Large intestine (tissue), 3 donors: ENCODE data around the gene KRTAP26-1. TPM values are rescaled to one million over a fixed set of nuclear protein-coding genes. Genes with fewer than 3 reads are reported as not detected.

ENCODE experiments used
- DNase-seq, 2 donors: peaks; one replicate each; pipeline versions ENCODE4 v3.0.0 to v3.0.0-alpha.2; 2013
- H3K27ac ChIP-seq: one replicate; pipeline ENCODE4 v1.5.1; 2013; ENCODE audit warnings: low read length
- H3K27me3 ChIP-seq: 2 replicates; pipeline ENCODE4 v1.6.1; 2013; ENCODE audit warnings: low read length; ENCODE audit not compliant: control insufficient read depth, insufficient read depth
- H3K36me3 ChIP-seq: 2 replicates; pipeline ENCODE4 v1.6.1; 2013; ENCODE audit warnings: low read length; ENCODE audit not compliant: control insufficient read depth, insufficient read depth
- H3K4me1 ChIP-seq: one replicate; pipeline ENCODE4 v1.6.1; 2013; ENCODE audit warnings: low read length; ENCODE audit not compliant: control insufficient read depth, insufficient read depth
- H3K4me3 ChIP-seq: one replicate; pipeline ENCODE4 v1.5.1; 2013; ENCODE audit warnings: low read length
- H3K9me3 ChIP-seq: one replicate; pipeline ENCODE4 v1.6.1; 2013; ENCODE audit warnings: mild to moderate bottlenecking, low read depth, low read length, moderate library complexity; ENCODE audit not compliant: control insufficient read depth
- WGBS: methylation state at CpG from one replicate; pipeline ENCODE4 v1.1.5; 2013; ENCODE audit warnings: low lambda C conversion rate; ENCODE audit not compliant: insufficient coverage; 5-methylcytosine and 5-hydroxymethylcytosine counted together
- polyA plus RNA-seq: library from polyadenylated mRNA; unstranded; fragments of 120-200 nt; gene quantifications from one replicate; pipeline ENCODE4 v1.2.1, GENCODE V29; 2013

KRTAP26-1 gene
- polyA plus RNA-seq, 1 donor = not detected

GRCh38 chr21:30337276-30337744, 17.2 kb upstream of the KRTAP26-1 start, which contains the start of gene KRTAP27-1:
Gene KRTAP27-1 (minus strand): TSS chr21:30337694. CDS start chr21:30337668, 26 bp downstream.
- DNase-seq = no peak
- no peaks in the 10 kb centered on the region for H3K27me3 ChIP-seq

DNA sequence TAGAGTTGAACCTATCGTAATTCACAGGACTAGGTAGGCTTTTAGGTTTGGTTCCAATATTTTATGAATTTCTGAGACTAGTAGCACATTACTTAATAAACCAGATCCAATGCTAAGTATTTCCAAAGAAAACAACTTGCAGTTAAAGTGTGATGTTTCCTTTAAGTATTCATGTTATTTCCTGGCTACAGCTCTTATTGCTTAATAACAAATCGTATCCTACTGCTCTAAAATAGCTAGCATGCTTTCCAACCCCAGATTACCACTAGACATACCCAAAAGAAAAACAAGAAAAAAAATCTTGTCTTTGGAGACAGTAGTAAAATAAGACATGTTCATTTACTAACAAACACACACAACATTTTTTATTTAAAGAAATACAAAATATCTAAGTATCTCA, 16.5 kb upstream of the KRTAP26-1 start:
- Histone ChIP-seq H3K4me1 (no peaks in the 10 kb centered on the region), H3K27me3 (no peaks in the 10 kb centered on the region), H3K27ac (no peak overlapping the region), H3K36me3 (no peaks in the 10 kb centered on the region), H3K9me3 (no peaks in the 10 kb centered on the region), H3K4me3 (no peak overlapping the region)
- no peak for DNase-seq
- WGBS = 86% methylated on average over 1 of the region's 2 CpGs

More at GRCh38 chr21:30337276-30337744, 17.2 kb upstream of the KRTAP26-1 start, which contains the start of gene KRTAP27-1:
- WGBS = 100% methylated on average over 1 of the region's 6 CpGs
- H3K4me1 ChIP-seq = no peaks in the 10 kb centered on the region
- no peaks in the 10 kb centered on the region for H3K36me3 ChIP-seq
- H3K9me3 ChIP-seq = no peaks in the 10 kb centered on the region
- H3K4me3 ChIP-seq = no peak within 1 kb of the TSS
- H3K27ac ChIP-seq = no peak within 1 kb of the TSS

DNA sequence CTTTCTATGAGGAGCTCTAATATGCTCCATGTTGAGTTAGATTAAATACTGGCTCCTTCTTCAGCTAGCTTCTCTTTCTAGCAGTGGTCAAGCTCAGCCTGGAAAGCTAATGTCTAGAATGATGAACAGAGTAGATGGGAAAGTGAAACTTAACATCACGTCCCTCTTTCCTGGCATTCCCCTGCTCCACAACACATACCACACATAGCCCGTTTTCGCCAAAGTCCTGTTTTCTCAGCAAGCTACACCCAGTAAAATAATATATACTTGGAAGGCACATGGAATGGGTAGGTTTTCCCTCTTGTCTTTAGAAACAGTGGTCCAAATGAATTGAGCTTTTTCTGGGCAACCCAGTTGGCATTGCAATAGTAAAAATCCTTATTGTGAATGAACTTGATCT, 13.6 kb upstream of the KRTAP26-1 start:
- Histone ChIP-seq H3K36me3 (no peaks in the 10 kb centered on the region), H3K9me3 (no peaks in the 10 kb centered on the region), H3K27me3 (no peaks in the 10 kb centered on the region), H3K27ac (no peak overlapping the region), H3K4me3 (no peak overlapping the region), H3K4me1 (no peaks in the 10 kb centered on the region)
- no peak for DNase-seq
- WGBS = no CpG with 5 or more reads among the region's 3 CpGs

DNA sequence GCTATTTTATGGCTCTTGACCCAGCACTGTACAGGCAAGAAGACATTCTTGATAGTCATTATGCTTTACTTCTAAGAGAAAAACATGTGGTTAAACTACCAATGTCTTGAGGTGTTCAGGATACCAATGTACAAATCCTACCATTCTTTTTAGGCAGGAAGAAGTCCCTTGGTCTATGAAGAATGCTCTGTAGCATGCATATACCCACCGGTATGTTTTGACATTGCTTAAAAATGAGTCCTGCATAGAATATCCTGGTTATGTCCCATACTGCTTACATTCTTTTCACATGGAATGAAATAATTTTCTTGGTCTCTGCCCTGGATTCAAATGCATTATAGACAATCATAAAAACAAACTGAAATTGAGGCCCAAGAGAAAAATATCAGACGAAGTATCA, 12.6 kb upstream of the KRTAP26-1 start:
- Histone ChIP-seq H3K27me3 (no peaks in the 10 kb centered on the region), H3K9me3 (no peaks in the 10 kb centered on the region), H3K27ac (no peak overlapping the region), H3K4me3 (no peak overlapping the region), H3K4me1 (no peaks in the 10 kb centered on the region), H3K36me3 (no peaks in the 10 kb centered on the region)
- no peak for DNase-seq
- WGBS = 100% methylated on average over 1 of the region's 2 CpGs

DNA sequence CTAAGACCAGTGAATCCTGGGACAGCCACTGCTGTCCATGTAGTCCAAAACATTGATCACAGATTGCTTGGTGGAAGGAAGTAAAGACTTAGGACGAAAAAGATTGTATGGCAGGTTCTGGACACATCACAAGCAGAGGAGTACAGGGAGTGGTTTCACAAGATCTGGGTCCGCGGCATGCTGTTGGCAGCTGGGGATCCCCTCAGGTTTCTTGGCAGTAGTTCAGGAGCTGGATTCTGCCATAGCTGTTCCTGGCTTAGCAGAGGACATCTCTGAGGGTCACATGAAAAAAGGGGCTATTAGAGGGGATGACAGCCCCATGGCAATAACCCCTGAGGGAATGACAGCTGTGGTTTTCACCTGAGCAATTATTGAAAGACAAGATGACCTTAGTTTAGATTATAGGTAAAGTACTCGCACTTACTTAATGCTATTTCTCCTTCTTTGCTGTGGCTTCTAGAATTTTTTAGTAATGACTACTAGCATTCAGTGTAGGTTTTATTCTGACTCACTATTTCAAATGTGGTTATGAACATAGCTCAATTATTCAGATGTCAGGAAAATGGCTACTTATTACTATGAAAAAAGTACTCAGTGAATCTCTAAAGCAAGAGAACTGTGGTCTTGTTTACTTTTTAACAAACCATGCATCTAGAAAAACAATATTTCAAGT, 9.2 kb upstream of the KRTAP26-1 start:
- Histone ChIP-seq H3K36me3 (no peaks in the 10 kb centered on the region), H3K27me3 (no peaks in the 10 kb centered on the region), H3K4me1 (no peaks in the 10 kb centered on the region), H3K9me3 (no peaks in the 10 kb centered on the region), H3K27ac (no peak overlapping the region), H3K4me3 (no peak overlapping the region)
- DNase-seq = no peak
- 100% methylated on average over 1 of the region's 4 CpGs for WGBS

DNA sequence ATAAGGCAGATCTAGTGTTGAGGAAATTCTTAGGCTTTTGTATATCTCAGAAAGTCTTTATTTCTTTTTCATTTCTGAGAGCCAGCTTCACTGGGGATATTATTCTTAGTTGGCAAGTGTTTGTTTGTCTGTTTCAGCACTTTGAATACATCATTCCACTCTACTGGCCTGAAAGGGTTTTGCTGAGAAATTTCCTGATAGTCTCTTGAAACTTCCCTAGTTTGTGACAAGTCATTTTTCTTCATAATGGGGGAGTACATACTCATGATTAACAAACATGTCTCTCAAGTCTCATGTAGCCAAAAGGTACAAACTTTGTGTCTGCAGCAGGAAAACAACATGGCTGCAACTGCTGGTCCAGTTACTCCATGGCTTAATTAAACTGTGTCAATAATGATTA, 6.3 kb upstream of the KRTAP26-1 start:
- Histone ChIP-seq H3K4me3 (no peak overlapping the region), H3K27ac (no peak overlapping the region), H3K9me3 (no peaks in the 10 kb centered on the region), H3K27me3 (no peaks in the 10 kb centered on the region), H3K4me1 (no peaks in the 10 kb centered on the region), H3K36me3 (no peaks in the 10 kb centered on the region)
- DNase-seq = no peak

DNA sequence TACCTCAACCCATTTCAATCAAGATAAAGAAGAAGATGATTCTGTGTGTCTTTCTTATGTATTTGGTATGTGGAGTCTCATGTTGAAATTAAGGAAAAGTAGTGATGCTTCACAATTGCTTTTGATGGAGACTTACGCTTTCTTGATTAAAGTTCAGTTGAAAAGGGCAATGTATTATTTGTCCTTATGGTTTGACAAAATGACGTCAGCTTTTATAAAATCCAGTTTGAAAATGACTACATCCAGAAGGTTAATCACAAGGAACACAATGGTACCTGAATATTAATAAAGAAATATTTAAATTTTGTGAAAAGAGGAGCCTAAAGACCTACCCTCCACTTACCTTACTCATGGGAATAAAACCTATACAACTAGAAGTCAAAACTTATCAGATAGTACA, 4.4 kb downstream of the KRTAP26-1 start:
- DNase-seq = no peak
- no peaks in the 10 kb centered on the region for H3K4me1 ChIP-seq
- no peak overlapping the region for H3K27ac ChIP-seq
- no peaks in the 10 kb centered on the region for H3K36me3 ChIP-seq
- 100% methylated on average over 2 of the region's 2 CpGs for WGBS
- H3K9me3 ChIP-seq = no peaks in the 10 kb centered on the region
- H3K4me3 ChIP-seq = no peak overlapping the region
- no peaks in the 10 kb centered on the region for H3K27me3 ChIP-seq

- no peaks in the 10 kb centered on the region for H3K4me1 ChIP-seq
- no peak overlapping the region for H3K4me3 ChIP-seq
- no peaks in the 10 kb centered on the region for H3K27me3 ChIP-seq
- H3K36me3 ChIP-seq = no peaks in the 10 kb centered on the region
- no CpG with 5 or more reads among the region's 2 CpGs for WGBS
- no peaks in the 10 kb centered on the region for H3K9me3 ChIP-seq
- no peak for DNase-seq
- no peak overlapping the region for H3K27ac ChIP-seq
Measured at GRCh38 chr21:30306884-30307283, 13.2 kb downstream of the KRTAP26-1 start.

DNA sequence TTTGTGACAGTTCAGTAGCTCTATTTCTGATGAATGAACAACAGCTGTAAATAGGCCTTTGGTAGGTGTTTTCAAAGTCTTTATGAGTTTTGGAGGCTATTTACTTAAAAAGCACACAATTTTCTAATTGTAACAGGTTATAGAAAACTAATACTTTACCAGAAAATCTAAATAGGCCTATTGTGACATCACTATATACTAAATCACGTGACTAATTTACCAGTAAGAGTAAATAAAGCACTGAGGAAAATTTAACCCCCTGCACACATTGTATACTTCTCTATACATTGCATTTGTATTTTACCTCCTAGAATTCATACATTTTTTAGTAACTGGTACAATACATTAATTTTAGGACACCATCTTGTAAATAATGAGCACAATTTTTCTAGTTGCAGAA, 15.0 kb downstream of the KRTAP26-1 start:
- H3K36me3 ChIP-seq = no peaks in the 10 kb centered on the region
- WGBS = 43% methylated on average over 1 of the region's 1 CpG

DNA sequence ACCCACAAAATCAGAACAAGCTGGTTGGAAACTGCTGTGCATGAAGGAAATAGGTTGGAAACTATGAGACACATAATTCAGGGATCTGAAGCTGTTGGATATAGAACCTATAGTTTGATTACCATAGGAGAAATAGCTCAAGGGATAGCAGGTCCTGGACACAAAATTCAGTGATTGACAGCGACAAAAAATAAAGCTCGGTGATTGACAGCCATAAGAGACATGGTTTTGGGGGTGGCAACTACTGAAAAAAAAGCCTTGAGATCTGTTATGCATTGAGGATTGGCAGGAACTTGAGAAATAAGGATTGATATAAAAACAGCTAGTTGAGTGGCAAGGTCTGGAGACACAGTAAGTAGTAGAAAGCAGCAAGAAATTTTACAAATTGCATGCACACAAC, 30.9 kb downstream of the KRTAP26-1 start, which contains the start of gene KRTAP25-1:
TSS of gene KRTAP25-1 (minus strand) at position 300 of the 400 bp plus-strand sequence. CDS start at position 276, 24 bp downstream.
- Histone ChIP-seq H3K4me1 (no peaks in the 10 kb centered on the region), H3K27me3 (no peaks in the 10 kb centered on the region), H3K9me3 (no peaks in the 10 kb centered on the region), H3K36me3 (no peaks in the 10 kb centered on the region), H3K27ac (no peak within 1 kb of the TSS), H3K4me3 (no peak within 1 kb of the TSS)
- no peak for DNase-seq
- WGBS = 100% methylated on average over 2 of the region's 2 CpGs

More for the DNA sequence above, 15.0 kb downstream of the KRTAP26-1 start:
- no peaks in the 10 kb centered on the region for H3K4me1 ChIP-seq
- H3K4me3 ChIP-seq = no peak overlapping the region
- DNase-seq = no peak
- H3K27ac ChIP-seq = no peak overlapping the region
- no peaks in the 10 kb centered on the region for H3K9me3 ChIP-seq
- H3K27me3 ChIP-seq = no peaks in the 10 kb centered on the region

- DNase-seq = no peak
- H3K4me3 ChIP-seq = no peak within 1 kb of the TSS
Measured at GRCh38 chr21:30282850-30283249, 37.3 kb downstream of the KRTAP26-1 start, which contains the start of gene KRTAP24-1. Gene KRTAP24-1 (minus strand): TSS chr21:30282950. CDS start chr21:30282932, 18 bp downstream.

More at GRCh38 chr21:30282850-30283249, 37.3 kb downstream of the KRTAP26-1 start, which contains the start of gene KRTAP24-1:
- no peaks in the 10 kb centered on the region for H3K9me3 ChIP-seq
- no peaks in the 10 kb centered on the region for H3K4me1 ChIP-seq
- no CpG with 5 or more reads among the region's 3 CpGs for WGBS
- H3K27ac ChIP-seq = no peak within 1 kb of the TSS
- no peaks in the 10 kb centered on the region for H3K36me3 ChIP-seq
- no peaks in the 10 kb centered on the region for H3K27me3 ChIP-seq
